ENCODE results near the gene KRT20. TPM values are rescaled to one million over a fixed set of nuclear protein-coding genes. Genes with fewer than 3 reads are reported as not detected.

KRT20 gene
- total and polyA plus RNA-seq, 2 experiments from 2014 or later, result not detected

GRCh38 chr17:40852364-40852763 is 32.7 kb downstream of the KRT20 start:
- Histone ChIP-seq H3K4me1 (ENCODE audit: insufficient read depth) (peaks cover 30% of the 10 kb centered on the region), H3K9me3 (ENCODE audit: low read depth) (no peaks in the 10 kb centered on the region), H3K27ac (no peak overlapping the region), H3K27me3 (replicated peaks; ENCODE audit: insufficient read depth) (no peaks in the 10 kb centered on the region), H3K9me2 (ENCODE audit: insufficient read depth) (no peaks in the 10 kb centered on the region), H3K79me2 (ENCODE audit: insufficient read depth) (no peaks in the 10 kb centered on the region), H3K36me3 (ENCODE audit: low read depth) (no peaks in the 10 kb centered on the region), H4K20me1 (ENCODE audit: insufficient read depth) (no peaks in the 10 kb centered on the region), H3K4me3 (no peak overlapping the region), H2AFZ (no peak overlapping the region), H3F3A (ENCODE audit: insufficient read depth) (peaks cover 12% of the 10 kb centered on the region), H3K4me2 (ENCODE audit: unreplicated experiment) (no peak overlapping the region), H3K9ac (no peak overlapping the region)
- TF ChIP-seq EZH2 (IDR thresholded peaks at IDR 0.05; ENCODE audit: insufficient read depth, poor library complexity, severe bottlenecking) (no peak), EZH2phosphoT487 (IDR thresholded peaks at IDR 0.05; ENCODE audit: insufficient read depth, low read depth) (no peak)
- no peak for DNase-seq
- in situ Hi-C loops (cut with MboI), result no loop called here
- 84 to 89% methylated on average over 1 of the region's 1 CpG for WGBS, 2 experiments (ENCODE audit: low coverage in 1 of 2, low lambda C conversion rate in 2 of 2, missing lambda C conversion rate in 2 of 2)

- DNase-seq, result peak; percentile 27
- no peak overlapping the region for H3K9ac ChIP-seq
- no peak overlapping the region for H3K4me3 ChIP-seq
- no peak overlapping the region for H2AFZ ChIP-seq
- TF ChIP-seq EZH2phosphoT487 (IDR thresholded peaks at IDR 0.05; ENCODE audit: insufficient read depth, low read depth) (no peak), EZH2 (IDR thresholded peaks at IDR 0.05; ENCODE audit: insufficient read depth, poor library complexity, severe bottlenecking) (no peak)
- H3K36me3 ChIP-seq (ENCODE audit: low read depth), result no peaks in the 10 kb centered on the region
- 76 to 90% methylated on average over 3 of the region's 3 CpGs for WGBS, 2 experiments (ENCODE audit: low coverage in 1 of 2, low lambda C conversion rate in 2 of 2, missing lambda C conversion rate in 2 of 2)
- H3K9me3 ChIP-seq (ENCODE audit: low read depth), result no peaks in the 10 kb centered on the region
- H3K4me1 ChIP-seq (ENCODE audit: insufficient read depth), result peaks cover 26% of the 10 kb centered on the region
- no peak overlapping the region for H3K27ac ChIP-seq
- H3K27me3 ChIP-seq (replicated peaks; ENCODE audit: insufficient read depth), result no peaks in the 10 kb centered on the region
- H3K4me2 ChIP-seq (ENCODE audit: unreplicated experiment), result no peak overlapping the region
- H4K20me1 ChIP-seq (ENCODE audit: insufficient read depth), result no peaks in the 10 kb centered on the region
- no peaks in the 10 kb centered on the region for H3K9me2 ChIP-seq (ENCODE audit: insufficient read depth)
- H3K79me2 ChIP-seq (ENCODE audit: insufficient read depth), result no peaks in the 10 kb centered on the region
- peaks cover 9% of the 10 kb centered on the region for H3F3A ChIP-seq (ENCODE audit: insufficient read depth)
- in situ Hi-C loops (cut with MboI), result no loop called here
Measured at GRCh38 chr17:40850293-40850972, 34.6 kb downstream of the KRT20 start.

- Histone ChIP-seq H3K36me3 (ENCODE audit: low read depth) (no peaks in the 10 kb centered on the region), H4K20me1 (ENCODE audit: insufficient read depth) (no peaks in the 10 kb centered on the region), H3K27me3 (replicated peaks; ENCODE audit: insufficient read depth) (no peaks in the 10 kb centered on the region), H2AFZ (no peak overlapping the region), H3K4me2 (ENCODE audit: unreplicated experiment) (no peak overlapping the region), H3K4me3 (no peak overlapping the region), H3K27ac (no peak overlapping the region), H3F3A (ENCODE audit: insufficient read depth) (peaks cover 6% of the 10 kb centered on the region), H3K79me2 (ENCODE audit: insufficient read depth) (no peaks in the 10 kb centered on the region), H3K9me2 (ENCODE audit: insufficient read depth) (no peaks in the 10 kb centered on the region), H3K9me3 (ENCODE audit: low read depth) (no peaks in the 10 kb centered on the region), H3K4me1 (ENCODE audit: insufficient read depth) (peaks cover 20% of the 10 kb centered on the region), H3K9ac (no peak overlapping the region)
- 88% methylated on average over 4 of the region's 4 CpGs for WGBS, 2 experiments (ENCODE audit: low coverage in 1 of 2, low lambda C conversion rate in 2 of 2, missing lambda C conversion rate in 2 of 2)
- no peak for DNase-seq
- in situ Hi-C loops (cut with MboI), result no loop called here
- TF ChIP-seq EZH2 (IDR thresholded peaks at IDR 0.05; ENCODE audit: insufficient read depth, poor library complexity, severe bottlenecking) (no peak), EZH2phosphoT487 (IDR thresholded peaks at IDR 0.05; ENCODE audit: insufficient read depth, low read depth) (no peak)
Measured at GRCh38 chr17:40849723-40850122, 35.3 kb downstream of the KRT20 start.

GRCh38 chr17:40848583-40849235 is 36.3 kb downstream of the KRT20 start:
- 100% methylated on average over 1 of the region's 1 CpG for WGBS, 2 experiments (ENCODE audit: low coverage in 1 of 2, low lambda C conversion rate in 2 of 2, missing lambda C conversion rate in 2 of 2)
- peaks cover 11% of the 10 kb centered on the region; the same call in 1 of the 2 replicates for H3K4me1 ChIP-seq (ENCODE audit: insufficient read depth)
- DNase-seq, result no peak
- no peaks in the 10 kb centered on the region for H3K9me3 ChIP-seq (ENCODE audit: low read depth)
- H3K27ac ChIP-seq, result no peak overlapping the region
- in situ Hi-C loops (cut with MboI), result no loop called here
- no peaks in the 10 kb centered on the region for H4K20me1 ChIP-seq (ENCODE audit: insufficient read depth)
- TF ChIP-seq EZH2 (IDR thresholded peaks at IDR 0.05; ENCODE audit: insufficient read depth, poor library complexity, severe bottlenecking) (no peak), EZH2phosphoT487 (IDR thresholded peaks at IDR 0.05; ENCODE audit: insufficient read depth, low read depth) (no peak)
- H3K9me2 ChIP-seq (ENCODE audit: insufficient read depth), result no peaks in the 10 kb centered on the region
- H3K79me2 ChIP-seq (ENCODE audit: insufficient read depth), result no peaks in the 10 kb centered on the region
- H3K9ac ChIP-seq, result no peak overlapping the region
- H3K27me3 ChIP-seq (replicated peaks; ENCODE audit: insufficient read depth), result no peaks in the 10 kb centered on the region
- H3F3A ChIP-seq (ENCODE audit: insufficient read depth), result no peaks in the 10 kb centered on the region
- H3K4me2 ChIP-seq (ENCODE audit: unreplicated experiment), result no peak overlapping the region
- no peaks in the 10 kb centered on the region for H3K36me3 ChIP-seq (ENCODE audit: low read depth)
- no peak overlapping the region for H3K4me3 ChIP-seq
- no peak overlapping the region for H2AFZ ChIP-seq

Measured in GM23248 (cell line).